Panc1 (cell line): ENCODE results near the gene PHF19. TPM values are rescaled to one million over a fixed set of nuclear protein-coding genes. Genes with fewer than 3 reads are reported as not detected.

Source experiments
- ATAC-seq: fragments of 200-7000 bp; cut with Tn5 transposase; 2 replicates; pipeline ENCODE4 v1.9.1; 2020; ENCODE audit warnings: mild to moderate bottlenecking, moderate library complexity
- BruUV-seq: library from RNA; stranded (reverse); fragments of 400-500 nt; replicated peaks from 2 replicates; lab custom pipeline; 2021; lab: Mats Ljungman, UMichigan
- CTCF ChIA-PET: fragments of 300-600 bp; sonication (Branson Sonifier 250); formaldehyde crosslinking; loops from one replicate; lab custom pipeline; 2022; ENCODE audit warnings: antibody characterized with exemption; lab: Charles Lee
- POLR2A ChIA-PET: fragments of 300-600 bp; sonication (Branson Sonifier 250); formaldehyde crosslinking; loops from one replicate; lab custom pipeline; 2022; ENCODE audit warnings: antibody characterized with exemption; lab: Charles Lee
- DNase-seq: peaks from one replicate; pipeline ENCODE4 v3.0.0-alpha.2; 2010; ENCODE audit warnings: low read depth, low spot score
- H3K27ac ChIP-seq: 2 replicates; pipeline ENCODE4 v1.5.1; 2011; ENCODE audit warnings: mild to moderate bottlenecking, low read length, inconsistent platforms
- H3K27me3 ChIP-seq: fragments of 200-500 bp; sonication (Bioruptor generic); 2 replicates; pipeline ENCODE4 v1.6.0; 2014; ENCODE audit warnings: low read length, inconsistent platforms; ENCODE audit not compliant: control insufficient read depth, insufficient read depth
- H3K36me3 ChIP-seq: fragments of 200-500 bp; sonication (Bioruptor generic); 2 replicates; pipeline ENCODE4 v1.5.1; 2014; ENCODE audit warnings: inconsistent platforms, mild to moderate bottlenecking, low read length, moderate library complexity; ENCODE audit not compliant: control insufficient read depth, insufficient read depth
- H3K4me1 ChIP-seq: 2 replicates; pipeline ENCODE4 v1.5.1; 2011; ENCODE audit warnings: inconsistent platforms, mild to moderate bottlenecking, low read length, moderate library complexity; ENCODE audit not compliant: control insufficient read depth, insufficient read depth
- H3K4me3 ChIP-seq, 2 experiments: 2 replicates each; pipeline ENCODE4 v1.5.1; 2011 to 2012; ENCODE audit warnings: low read depth in 2 of 2, low read length in 2 of 2, mild to moderate bottlenecking in 2 of 2, inconsistent platforms in 1 of 2, moderate library complexity in 1 of 2
- H3K9me3 ChIP-seq: fragments of 200-500 bp; sonication (Bioruptor generic); 2 replicates; pipeline ENCODE4 v1.5.1; 2014; ENCODE audit warnings: low read depth, mild to moderate bottlenecking, inconsistent platforms, low read length, moderate library complexity; ENCODE audit not compliant: control insufficient read depth, insufficient read depth
- POLR2AphosphoS5 ChIP-seq: IDR thresholded peaks from 2 replicates; pipeline ENCODE4 v1.6.1; 2012; ENCODE audit warnings: mild to moderate bottlenecking, low read depth, low read length, moderate library complexity
- SIN3A ChIP-seq: IDR thresholded peaks from 2 replicates; pipeline ENCODE4 v1.6.1; 2012; ENCODE audit warnings: low read depth, mild to moderate bottlenecking, low read length, moderate library complexity, borderline replicate concordance; ENCODE audit not compliant: insufficient read depth
- TCF7L2 ChIP-seq: IDR thresholded peaks from 2 replicates; pipeline ENCODE4 v1.6.1; 2011; ENCODE audit warnings: mild to moderate bottlenecking, low read depth, low read length, inconsistent platforms
- in situ Hi-C: cut with HindIII; loops from 2 replicates; pipeline ENCODE4 v1.10.0; 2016; ENCODE audit warnings: low sequenced_read_pairs, low pct_unique_long_range_greater_than_20kb
- intact Hi-C: fragments of 100-400 bp; cut with micrococcal nuclease; formaldehyde crosslinking; loops from one replicate; pipeline ENCODE4 v1.10.0; 2022; ENCODE audit not compliant: unreplicated experiment
- total RNA-seq: library from RNA; stranded (reverse); gene quantifications from one replicate; pipeline ENCODE4 v1.2.1, GENCODE V29; 2021; ENCODE audit not compliant: unreplicated experiment
- TF ChIP-seq, protein P1 (sequence below), 2 experiments: IDR thresholded peaks; 2 replicates each; pipeline ENCODE4 v1.6.1; 2011 to 2012; ENCODE audit warnings: low read depth in 2 of 2, control low read depth in 1 of 2, low read length in 1 of 2, mild to moderate bottlenecking in 1 of 2, moderate library complexity in 1 of 2; ENCODE audit not compliant: insufficient read depth in 1 of 2
- TF ChIP-seq, protein P2 (sequence below): fragments of 450-650 bp; IDR thresholded peaks from 2 replicates; pipeline ENCODE4 v1.5.1; 2017; ENCODE audit warnings: mild to moderate bottlenecking

PHF19 gene
- total RNA-seq, 1 experiment from 2014 or later: 91.1 TPM

DNA sequence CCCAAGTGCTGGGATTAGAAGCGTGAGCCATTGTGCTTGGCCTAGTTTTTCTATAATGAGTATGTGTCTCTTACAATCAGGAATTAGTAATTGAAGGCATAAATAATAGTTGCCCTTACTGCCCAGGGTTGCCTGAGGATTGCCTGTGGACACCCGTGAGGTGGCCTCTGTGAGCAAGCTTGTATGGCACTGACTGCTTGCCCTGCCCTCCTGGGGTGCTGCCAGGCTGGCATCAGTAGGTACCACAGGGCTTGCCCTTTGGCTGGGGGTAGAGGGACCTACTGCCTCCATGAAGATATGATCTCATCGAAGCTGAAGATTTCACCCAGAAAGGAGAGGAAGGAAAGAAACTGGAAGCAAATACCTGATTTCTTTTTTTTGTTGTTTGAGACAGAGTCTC lies 23.8 kb upstream of the PHF19 start:
- H3K9me3 ChIP-seq: no peaks in the 10 kb centered on the region
- TF ChIP-seq, protein P1, sequence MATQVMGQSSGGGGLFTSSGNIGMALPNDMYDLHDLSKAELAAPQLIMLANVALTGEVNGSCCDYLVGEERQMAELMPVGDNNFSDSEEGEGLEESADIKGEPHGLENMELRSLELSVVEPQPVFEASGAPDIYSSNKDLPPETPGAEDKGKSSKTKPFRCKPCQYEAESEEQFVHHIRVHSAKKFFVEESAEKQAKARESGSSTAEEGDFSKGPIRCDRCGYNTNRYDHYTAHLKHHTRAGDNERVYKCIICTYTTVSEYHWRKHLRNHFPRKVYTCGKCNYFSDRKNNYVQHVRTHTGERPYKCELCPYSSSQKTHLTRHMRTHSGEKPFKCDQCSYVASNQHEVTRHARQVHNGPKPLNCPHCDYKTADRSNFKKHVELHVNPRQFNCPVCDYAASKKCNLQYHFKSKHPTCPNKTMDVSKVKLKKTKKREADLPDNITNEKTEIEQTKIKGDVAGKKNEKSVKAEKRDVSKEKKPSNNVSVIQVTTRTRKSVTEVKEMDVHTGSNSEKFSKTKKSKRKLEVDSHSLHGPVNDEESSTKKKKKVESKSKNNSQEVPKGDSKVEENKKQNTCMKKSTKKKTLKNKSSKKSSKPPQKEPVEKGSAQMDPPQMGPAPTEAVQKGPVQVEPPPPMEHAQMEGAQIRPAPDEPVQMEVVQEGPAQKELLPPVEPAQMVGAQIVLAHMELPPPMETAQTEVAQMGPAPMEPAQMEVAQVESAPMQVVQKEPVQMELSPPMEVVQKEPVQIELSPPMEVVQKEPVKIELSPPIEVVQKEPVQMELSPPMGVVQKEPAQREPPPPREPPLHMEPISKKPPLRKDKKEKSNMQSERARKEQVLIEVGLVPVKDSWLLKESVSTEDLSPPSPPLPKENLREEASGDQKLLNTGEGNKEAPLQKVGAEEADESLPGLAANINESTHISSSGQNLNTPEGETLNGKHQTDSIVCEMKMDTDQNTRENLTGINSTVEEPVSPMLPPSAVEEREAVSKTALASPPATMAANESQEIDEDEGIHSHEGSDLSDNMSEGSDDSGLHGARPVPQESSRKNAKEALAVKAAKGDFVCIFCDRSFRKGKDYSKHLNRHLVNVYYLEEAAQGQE (IDR thresholded peaks at IDR 0.05; ENCODE audit: insufficient read depth in 1 of 2, low read depth in 2 of 2, low read length in 1 of 2): no peak
- TF ChIP-seq TCF7L2: no peak
- TF ChIP-seq, protein P2, sequence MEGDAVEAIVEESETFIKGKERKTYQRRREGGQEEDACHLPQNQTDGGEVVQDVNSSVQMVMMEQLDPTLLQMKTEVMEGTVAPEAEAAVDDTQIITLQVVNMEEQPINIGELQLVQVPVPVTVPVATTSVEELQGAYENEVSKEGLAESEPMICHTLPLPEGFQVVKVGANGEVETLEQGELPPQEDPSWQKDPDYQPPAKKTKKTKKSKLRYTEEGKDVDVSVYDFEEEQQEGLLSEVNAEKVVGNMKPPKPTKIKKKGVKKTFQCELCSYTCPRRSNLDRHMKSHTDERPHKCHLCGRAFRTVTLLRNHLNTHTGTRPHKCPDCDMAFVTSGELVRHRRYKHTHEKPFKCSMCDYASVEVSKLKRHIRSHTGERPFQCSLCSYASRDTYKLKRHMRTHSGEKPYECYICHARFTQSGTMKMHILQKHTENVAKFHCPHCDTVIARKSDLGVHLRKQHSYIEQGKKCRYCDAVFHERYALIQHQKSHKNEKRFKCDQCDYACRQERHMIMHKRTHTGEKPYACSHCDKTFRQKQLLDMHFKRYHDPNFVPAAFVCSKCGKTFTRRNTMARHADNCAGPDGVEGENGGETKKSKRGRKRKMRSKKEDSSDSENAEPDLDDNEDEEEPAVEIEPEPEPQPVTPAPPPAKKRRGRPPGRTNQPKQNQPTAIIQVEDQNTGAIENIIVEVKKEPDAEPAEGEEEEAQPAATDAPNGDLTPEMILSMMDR: no peak
- no peak for TF ChIP-seq SIN3A
- TF ChIP-seq POLR2AphosphoS5: no peak
- POLR2A ChIA-PET: no interaction called here
- no peaks in the 10 kb centered on the region for H3K27me3 ChIP-seq
- H3K4me3 ChIP-seq: no peak overlapping the region
- no peak overlapping the region for H3K27ac ChIP-seq
- DNase-seq: no peak
- H3K36me3 ChIP-seq: no peaks in the 10 kb centered on the region
- intact Hi-C loops (no loop called here), in situ Hi-C loops (no loop called here)
- no peaks in the 10 kb centered on the region for H3K4me1 ChIP-seq
- CTCF ChIA-PET: no interaction called here
- BruUV-seq: no TSS peak
- ATAC-seq: no peak

DNA sequence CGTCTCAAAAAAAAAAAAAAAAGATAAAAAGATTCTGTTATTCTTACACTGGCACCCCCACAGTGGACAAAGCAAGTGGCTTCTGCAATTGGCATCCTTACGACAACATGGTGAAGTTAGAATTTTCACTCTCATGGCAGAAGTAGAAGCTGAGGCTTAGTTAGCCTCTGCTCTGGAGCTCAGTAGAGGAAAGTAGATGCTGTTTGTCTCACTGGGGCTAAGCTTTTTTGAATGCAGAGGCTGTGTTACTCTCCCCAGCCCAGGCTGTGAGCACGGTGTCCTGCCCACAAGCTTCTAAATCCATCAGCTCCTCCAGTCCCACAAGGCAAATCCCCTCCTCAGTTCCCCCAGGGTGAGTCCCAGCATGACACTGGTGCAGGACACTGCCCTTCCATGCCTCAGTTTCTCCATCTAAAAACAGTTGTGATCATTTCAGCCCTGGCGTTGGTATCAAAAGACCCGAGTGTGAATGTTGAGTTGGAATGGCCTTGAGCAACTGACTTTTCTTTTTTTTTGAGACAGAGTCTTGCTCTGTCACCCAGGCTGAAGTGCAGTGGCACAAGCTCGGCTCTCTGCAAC lies 22.6 kb upstream of the PHF19 start:
- Histone ChIP-seq H3K4me1 (no peaks in the 10 kb centered on the region), H3K4me3 (no peak overlapping the region), H3K9me3 (no peaks in the 10 kb centered on the region), H3K27me3 (no peaks in the 10 kb centered on the region), H3K27ac (no peak overlapping the region), H3K36me3 (no peaks in the 10 kb centered on the region)
- ChIA-PET CTCF (no interaction called here), POLR2A (interaction anchor here (0.7 kb wide), 1 partner anchor 13 kb away, joined by 5 read pairs; no protein-coding TSS in a partner anchor)
- ATAC-seq (0 out of 2 replicates have a peak, but pooled peaks have one; percentile 41), DNase-seq (no peak)
- in situ Hi-C loops: no loop called here
- intact Hi-C loops: no loop called here
- TF ChIP-seq, protein P1 (IDR thresholded peaks at IDR 0.05; ENCODE audit: insufficient read depth in 1 of 2, low read depth in 2 of 2, low read length in 1 of 2): no peak
- TF ChIP-seq POLR2AphosphoS5: no peak
- TF ChIP-seq, protein P2: no peak
- TF ChIP-seq SIN3A: no peak
- BruUV-seq: no TSS peak
